GM19240 (cell line): ENCODE results near the gene PBRM1.

Experiments used
- DNase-seq: peaks from one replicate; pipeline ENCODE4 v3.0.0; 2011; ENCODE audit warnings: low spot score; ENCODE audit not compliant: insufficient read length

PBRM1 gene

GRCh38 chr3:52670621-52671521, 14.8 kb downstream of the PBRM1 start:
- peak; percentile 14 for DNase-seq

GRCh38 chr3:52663098-52663497, 22.6 kb downstream of the PBRM1 start:
- no peak for DNase-seq

DNA sequence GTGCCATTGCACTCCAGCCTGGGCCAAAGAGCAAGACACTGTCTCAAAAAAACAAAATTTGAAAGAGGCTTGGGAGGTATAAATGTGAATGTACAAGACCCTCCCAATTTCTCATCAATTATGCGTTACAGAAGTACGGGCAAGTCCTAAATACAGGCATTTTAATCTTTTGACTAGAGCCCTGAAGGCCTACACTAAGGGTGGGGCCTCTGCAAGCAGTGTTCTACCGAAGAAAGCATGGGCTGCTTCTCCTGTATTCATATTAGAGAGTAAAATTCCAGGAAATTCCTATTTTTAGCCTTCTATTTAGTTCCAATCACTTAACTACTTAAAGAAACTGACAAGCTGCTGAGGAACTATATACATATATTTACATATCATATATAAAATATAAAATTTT, 25.7 kb downstream of the PBRM1 start:
- no peak for DNase-seq

GRCh38 chr3:52655895-52656294, 29.8 kb downstream of the PBRM1 start:
- no peak for DNase-seq

DNA sequence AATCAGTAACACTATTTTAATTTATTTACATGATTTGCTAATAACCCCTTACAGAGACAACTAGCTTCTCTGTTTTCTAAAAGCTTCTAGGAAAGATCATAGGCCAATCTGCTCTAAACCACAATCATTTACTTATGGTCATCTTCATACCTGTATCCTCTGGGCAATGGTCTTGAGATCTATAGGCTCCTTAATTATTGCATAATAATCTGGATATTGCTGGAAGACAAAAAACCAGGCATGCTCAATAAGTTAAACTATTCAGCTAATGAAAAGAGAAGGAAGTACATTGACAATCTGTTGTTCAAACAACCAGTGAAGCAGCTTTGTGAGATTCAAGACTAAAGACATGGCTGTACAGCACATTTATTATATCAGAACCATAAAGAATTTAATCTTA, 34.1 kb downstream of the PBRM1 start:
- no peak for DNase-seq

- DNase-seq = no peak
Observed at GRCh38 chr3:52650439-52650838, 35.3 kb downstream of the PBRM1 start.

GRCh38 chr3:52649461-52650210, 36.1 kb downstream of the PBRM1 start:
- no peak for DNase-seq

- DNase-seq = no peak
Observed at GRCh38 chr3:52645549-52645948, 40.2 kb downstream of the PBRM1 start.

- DNase-seq = no peak
Observed at GRCh38 chr3:52636673-52637072, 49.0 kb downstream of the PBRM1 start.

GRCh38 chr3:52633786-52634185, 51.9 kb downstream of the PBRM1 start:
- no peak for DNase-seq

GRCh38 chr3:52625041-52625440, 60.7 kb downstream of the PBRM1 start:
- no peak for DNase-seq

DNA sequence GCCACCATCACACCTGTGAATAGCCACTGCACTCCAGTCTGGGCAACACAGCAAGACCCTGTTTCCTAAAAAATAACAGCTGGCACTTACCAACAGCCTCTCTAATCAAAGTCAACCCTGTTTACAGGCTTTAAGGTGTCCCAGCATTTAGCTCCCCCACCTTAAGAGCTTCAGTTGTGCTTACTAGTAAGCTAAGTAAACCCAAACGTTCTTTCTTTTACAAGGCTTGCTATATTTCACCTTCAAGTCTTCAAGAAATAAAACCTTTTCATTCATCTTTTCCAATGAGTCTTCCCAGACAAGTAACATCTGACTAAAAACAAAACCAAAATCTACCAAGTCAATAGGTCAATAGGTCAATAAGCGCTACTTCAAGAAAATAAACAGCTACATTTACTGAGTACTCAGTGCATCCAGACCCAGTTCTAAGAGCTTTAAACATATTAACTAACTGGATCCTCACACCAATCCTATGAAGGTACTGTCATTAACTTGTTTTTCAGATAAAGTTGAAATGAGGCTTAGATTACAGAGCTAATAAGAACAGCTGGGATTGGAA, 62.4 kb downstream of the PBRM1 start:
- DNase-seq = no peak

DNA sequence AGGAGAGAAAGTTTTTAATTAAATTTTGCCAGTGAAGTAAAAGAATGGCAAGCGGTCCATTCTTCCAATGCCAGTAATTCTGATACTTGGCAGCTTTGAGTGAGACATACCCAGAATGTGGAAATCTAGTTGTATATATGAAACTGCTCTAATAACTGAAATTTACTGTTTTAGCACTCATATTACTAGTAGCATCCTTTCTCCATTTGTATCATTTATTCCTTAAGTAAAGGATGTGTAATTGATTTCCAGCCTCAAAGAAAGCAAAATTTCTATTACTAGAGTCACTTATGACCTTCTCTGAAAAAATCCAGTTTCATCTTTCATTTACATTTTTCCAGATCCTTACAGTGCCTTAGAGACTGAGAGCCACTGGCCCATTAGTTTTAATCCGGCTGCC, 65.1 kb downstream of the PBRM1 start:
- DNase-seq = no peak

GRCh38 chr3:52615166-52615565, 70.5 kb downstream of the PBRM1 start:
- DNase-seq = no peak

DNA sequence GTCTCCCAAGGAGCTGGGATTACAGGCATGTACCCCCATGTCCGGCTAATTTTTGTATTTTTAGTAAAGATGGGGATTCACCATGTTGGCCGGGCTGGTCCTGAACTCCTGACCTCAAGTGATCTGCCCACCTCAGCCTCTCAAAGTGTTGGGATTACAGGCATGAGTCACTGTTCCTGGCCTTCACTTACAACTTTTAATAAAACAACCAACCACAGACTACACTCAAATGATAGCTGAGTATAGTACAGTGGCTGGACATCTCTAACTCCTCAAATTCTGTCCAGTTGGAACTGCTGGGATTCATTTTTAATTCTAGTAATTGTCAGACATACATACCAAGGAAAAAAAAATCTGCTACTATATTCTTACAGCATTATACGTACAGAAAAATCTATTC, 71.0 kb downstream of the PBRM1 start:
- no peak for DNase-seq

DNA sequence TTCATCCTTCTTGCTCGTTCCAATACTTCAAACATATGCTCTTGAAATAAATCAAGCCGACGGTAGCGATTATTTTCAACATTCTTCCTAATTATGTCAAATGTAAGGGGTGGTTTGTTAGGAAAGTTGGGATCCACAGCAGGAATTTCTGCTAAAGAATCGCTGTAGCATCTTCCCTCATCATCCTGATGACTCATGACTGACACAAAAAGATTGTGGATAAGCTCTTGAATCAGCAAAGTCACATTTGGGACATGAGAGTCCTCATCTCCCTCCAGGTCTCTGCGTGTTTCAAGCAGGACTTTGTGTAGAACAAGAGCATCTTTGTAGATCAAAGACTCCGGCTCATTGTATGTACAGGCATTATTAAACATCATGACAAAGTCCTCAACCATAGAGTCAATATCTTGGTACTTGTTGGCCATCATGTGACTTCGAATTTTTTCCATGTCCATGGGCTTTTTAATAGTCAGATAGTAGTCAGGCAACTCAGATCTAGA, 76.3 kb downstream of the PBRM1 start:
- no peak for DNase-seq

DNA sequence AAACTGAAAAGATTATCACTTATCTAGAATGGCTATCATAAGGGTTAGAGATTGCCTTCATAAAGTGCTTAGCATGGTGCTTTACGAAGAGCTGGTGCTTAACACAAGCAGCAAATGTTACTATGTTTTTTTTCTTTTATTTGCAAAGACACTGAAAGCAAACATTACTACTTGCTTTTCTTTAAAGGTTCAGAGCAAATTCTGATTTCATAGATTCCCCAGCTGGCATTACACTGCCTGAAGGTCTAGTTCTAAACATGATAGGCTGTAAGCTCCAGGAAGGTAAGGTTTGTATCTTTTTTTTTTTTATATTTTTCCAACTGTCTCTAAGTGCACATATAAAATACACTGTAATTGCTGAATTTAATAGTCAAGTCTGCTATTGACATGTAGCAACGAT, 77.4 kb downstream of the PBRM1 start:
- no peak for DNase-seq

DNA sequence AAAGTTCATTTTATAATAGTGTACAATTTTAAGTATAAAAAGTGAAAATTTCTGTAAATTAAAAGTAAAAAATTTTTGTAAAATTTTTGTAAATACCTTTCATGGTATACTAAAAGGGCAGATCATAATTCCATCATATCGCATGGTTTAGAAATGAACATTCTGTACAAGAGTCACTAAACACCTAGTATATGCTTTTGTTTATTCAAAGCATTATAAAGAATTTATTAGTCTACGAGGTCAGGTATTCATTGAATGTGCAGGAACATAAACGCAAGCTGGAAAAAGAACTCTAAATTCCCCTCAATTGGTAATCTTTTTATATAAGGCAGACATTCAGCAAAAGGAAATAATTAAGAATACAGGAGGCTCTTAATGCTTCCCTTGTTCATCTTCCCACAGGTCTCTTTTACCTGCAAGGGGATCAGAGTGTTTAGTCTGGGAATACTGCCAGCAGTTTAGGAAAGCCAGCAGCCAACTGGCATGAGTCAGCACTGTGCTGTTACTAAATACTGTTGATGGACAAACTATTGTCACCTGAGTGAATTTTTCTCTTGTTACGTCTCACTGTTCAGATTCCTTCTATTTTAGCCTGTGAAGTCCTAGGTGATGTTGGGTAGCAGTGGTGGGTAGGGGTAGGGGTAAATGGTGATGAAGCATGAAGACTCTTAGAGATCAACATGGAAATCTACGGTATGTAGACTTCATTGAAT, 79.2 kb downstream of the PBRM1 start:
- no peak for DNase-seq

DNA sequence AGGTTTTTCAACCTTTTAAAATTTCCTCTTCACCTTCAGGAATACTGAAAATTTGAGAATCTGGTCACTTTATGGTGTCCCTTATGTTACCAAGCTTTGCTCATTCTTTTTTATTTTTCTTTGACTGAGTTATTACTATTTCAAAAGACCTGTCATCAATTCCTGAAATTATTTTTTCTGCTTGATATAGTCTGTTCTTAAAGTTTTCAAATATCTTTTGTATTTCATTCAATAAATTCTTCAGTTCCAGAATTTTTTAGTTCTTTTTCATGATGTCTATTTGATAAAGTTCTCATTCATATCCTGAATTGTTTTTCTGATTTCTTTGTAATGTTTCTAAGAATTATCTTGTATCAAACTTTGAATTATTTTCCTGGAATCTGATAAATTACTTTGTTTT, 85.5 kb downstream of the PBRM1 start:
- DNase-seq = no peak

DNA sequence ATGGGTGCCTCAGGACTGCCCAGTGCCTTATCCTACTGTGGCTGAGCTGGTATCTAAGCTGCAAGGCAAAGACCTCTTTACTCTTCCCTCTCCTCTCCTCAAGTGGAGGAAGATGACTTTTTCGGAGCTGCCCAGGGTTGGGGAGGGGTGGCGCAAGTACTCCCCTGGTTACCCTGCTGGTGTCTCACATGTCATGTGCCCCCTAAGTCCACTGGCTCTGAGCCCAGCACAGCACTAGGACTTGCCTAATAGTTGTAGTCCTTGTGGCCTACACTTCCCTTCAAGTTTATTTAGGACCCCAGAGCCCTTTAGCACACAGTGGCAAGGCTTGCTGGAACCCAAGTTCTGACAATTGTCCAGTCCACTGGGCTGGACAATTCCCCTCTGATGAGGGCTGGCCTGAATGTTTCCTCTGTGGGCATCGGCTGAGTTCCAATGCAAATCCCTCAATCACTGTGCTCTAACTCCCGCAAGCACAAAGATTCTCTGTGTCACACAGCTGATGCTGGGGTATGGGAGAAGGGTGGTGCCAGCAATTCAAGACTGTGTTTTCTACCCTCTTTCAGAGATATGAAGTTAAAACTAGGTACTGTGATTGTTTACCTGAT, 89.0 kb downstream of the PBRM1 start:
- no peak for DNase-seq

DNA sequence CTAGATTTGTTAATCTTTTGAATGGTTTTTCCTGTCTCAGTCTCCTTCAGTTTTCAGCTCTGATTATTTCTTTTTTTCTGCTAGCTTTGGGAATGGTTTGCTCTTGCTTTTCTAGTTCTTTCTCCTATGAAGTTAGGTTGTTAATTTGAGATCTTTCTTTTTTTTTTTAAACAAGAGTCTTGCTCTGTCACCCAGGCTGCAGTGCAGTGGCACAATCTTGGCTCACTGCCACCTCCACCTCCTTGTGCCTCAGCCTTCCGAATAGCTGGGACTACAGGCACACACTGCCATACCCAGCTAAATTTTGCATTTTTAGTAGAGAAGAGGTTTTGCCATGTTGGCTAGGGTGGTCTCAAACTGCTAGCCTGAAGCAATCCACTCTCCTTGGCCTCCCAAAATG, 92.6 kb downstream of the PBRM1 start:
- no peak for DNase-seq
